ENCODE results near the gene ZP1. TPM values are rescaled to one million over a fixed set of nuclear protein-coding genes. Genes with fewer than 3 reads are reported as not detected.

Gene ZP1
- total and polyA plus RNA-seq, 4 donors = not detected

DNA sequence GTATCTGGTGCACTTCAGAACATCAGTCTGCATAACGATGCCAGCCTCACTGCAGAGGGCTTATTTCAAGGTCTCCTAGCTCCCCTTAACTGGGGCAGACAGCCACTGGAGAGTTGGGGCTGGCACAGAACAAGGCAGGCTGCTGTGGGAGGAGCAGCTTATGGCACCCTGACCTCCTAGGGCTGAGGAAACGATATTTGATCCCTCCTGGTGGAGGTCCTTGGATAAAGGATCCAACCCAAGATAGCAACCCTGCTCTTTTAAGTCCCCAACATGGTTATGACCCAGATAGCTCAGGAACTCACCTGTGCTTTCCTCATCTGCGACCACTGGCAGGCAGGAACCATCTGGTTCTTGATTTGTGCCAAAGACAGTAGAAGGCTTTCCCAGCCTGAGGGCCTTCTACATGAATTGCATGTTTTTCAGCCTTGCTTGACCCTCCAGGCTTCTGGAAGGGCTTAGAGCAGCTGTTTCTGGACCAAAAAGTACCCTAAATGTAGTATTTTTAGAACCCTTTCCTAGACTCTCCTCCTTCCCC is 49.4 kb downstream of the ZP1 start:
- Histone ChIP-seq H3K4me1 (ENCODE audit: control insufficient read depth in 4 of 4, insufficient read depth in 4 of 4, low read length in 3 of 4) (peaks cover 6 to 23% (median 12%) of the 10 kb centered on the region in 4 donors), H3K27ac (ENCODE audit: low read depth in 1 of 2, low read length in 2 of 2) (no peak overlapping the region)

DNA sequence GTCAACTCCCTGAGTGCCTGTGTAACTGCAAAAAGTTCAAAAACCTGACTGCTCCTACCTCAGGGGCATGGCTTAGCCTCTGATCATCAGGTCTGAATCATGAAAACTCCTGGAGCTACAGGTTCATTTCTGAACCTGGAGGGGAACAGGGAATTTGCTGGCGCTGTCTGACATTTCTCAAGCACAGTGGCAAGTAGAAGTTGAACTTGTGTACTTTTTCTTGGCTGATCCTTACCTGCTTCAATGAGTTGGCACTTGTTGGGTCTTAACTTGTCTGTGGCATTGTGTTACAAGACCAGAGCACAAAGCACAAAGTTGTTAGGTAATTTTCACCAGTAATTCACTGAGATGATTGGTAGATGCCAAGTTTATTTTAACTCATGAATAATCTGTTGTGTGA is 49.9 kb downstream of the ZP1 start:
- 97% methylated on average over 1 of the region's 1 CpG for WGBS
- Histone ChIP-seq H3K9me3 (ENCODE audit: control insufficient read depth in 4 of 4, low read length in 3 of 4) (no peaks in the 10 kb centered on the region), H3K27me3 (ENCODE audit: control insufficient read depth in 4 of 4, insufficient read depth in 4 of 4, low read length in 3 of 4) (no peaks in the 10 kb centered on the region), H3K4me3 (ENCODE audit: low read depth in 1 of 3, low read length in 3 of 3) (no peak overlapping the region), H3K4me1 (ENCODE audit: control insufficient read depth in 4 of 4, insufficient read depth in 4 of 4, low read length in 3 of 4) (peaks cover 6 to 23% (median 12%) of the 10 kb centered on the region in 4 donors), H3K36me3 (ENCODE audit: control insufficient read depth in 4 of 4, insufficient read depth in 3 of 4, low read depth in 1 of 4, low read length in 3 of 4) (peaks cover 8 to 25% (median 17%) of the 10 kb centered on the region in 4 donors), H3K9ac (ENCODE audit: low read depth in 1 of 2, low read length in 2 of 2) (no peak overlapping the region), H3K27ac (ENCODE audit: low read depth in 1 of 2, low read length in 2 of 2) (no peak overlapping the region)
- no peak for TF ChIP-seq FOXA1 (IDR thresholded peaks at IDR 0.05)
- TF ChIP-seq FOXA2 (IDR thresholded peaks at IDR 0.05) = no peak
- TF ChIP-seq, protein P1, sequence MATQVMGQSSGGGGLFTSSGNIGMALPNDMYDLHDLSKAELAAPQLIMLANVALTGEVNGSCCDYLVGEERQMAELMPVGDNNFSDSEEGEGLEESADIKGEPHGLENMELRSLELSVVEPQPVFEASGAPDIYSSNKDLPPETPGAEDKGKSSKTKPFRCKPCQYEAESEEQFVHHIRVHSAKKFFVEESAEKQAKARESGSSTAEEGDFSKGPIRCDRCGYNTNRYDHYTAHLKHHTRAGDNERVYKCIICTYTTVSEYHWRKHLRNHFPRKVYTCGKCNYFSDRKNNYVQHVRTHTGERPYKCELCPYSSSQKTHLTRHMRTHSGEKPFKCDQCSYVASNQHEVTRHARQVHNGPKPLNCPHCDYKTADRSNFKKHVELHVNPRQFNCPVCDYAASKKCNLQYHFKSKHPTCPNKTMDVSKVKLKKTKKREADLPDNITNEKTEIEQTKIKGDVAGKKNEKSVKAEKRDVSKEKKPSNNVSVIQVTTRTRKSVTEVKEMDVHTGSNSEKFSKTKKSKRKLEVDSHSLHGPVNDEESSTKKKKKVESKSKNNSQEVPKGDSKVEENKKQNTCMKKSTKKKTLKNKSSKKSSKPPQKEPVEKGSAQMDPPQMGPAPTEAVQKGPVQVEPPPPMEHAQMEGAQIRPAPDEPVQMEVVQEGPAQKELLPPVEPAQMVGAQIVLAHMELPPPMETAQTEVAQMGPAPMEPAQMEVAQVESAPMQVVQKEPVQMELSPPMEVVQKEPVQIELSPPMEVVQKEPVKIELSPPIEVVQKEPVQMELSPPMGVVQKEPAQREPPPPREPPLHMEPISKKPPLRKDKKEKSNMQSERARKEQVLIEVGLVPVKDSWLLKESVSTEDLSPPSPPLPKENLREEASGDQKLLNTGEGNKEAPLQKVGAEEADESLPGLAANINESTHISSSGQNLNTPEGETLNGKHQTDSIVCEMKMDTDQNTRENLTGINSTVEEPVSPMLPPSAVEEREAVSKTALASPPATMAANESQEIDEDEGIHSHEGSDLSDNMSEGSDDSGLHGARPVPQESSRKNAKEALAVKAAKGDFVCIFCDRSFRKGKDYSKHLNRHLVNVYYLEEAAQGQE (IDR thresholded peaks at IDR 0.05) = no peak
- TF ChIP-seq JUND (IDR thresholded peaks at IDR 0.05) = no peak
- TF ChIP-seq, protein P2, sequence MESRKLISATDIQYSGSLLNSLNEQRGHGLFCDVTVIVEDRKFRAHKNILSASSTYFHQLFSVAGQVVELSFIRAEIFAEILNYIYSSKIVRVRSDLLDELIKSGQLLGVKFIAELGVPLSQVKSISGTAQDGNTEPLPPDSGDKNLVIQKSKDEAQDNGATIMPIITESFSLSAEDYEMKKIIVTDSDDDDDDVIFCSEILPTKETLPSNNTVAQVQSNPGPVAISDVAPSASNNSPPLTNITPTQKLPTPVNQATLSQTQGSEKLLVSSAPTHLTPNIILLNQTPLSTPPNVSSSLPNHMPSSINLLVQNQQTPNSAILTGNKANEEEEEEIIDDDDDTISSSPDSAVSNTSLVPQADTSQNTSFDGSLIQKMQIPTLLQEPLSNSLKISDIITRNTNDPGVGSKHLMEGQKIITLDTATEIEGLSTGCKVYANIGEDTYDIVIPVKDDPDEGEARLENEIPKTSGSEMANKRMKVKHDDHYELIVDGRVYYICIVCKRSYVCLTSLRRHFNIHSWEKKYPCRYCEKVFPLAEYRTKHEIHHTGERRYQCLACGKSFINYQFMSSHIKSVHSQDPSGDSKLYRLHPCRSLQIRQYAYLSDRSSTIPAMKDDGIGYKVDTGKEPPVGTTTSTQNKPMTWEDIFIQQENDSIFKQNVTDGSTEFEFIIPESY (IDR thresholded peaks at IDR 0.05) = no peak
- no peak for TF ChIP-seq RXRA (IDR thresholded peaks at IDR 0.05)
- TF ChIP-seq HNF4G (IDR thresholded peaks at IDR 0.05) = no peak
- no peak for TF ChIP-seq GABPA (IDR thresholded peaks at IDR 0.05 in 1 of 2, conservative IDR thresholded peaks at IDR 0.05 in 1 of 2)
- TF ChIP-seq HNF4A (conservative IDR thresholded peaks at IDR 0.05) = no peak
- TF ChIP-seq, protein P3, sequence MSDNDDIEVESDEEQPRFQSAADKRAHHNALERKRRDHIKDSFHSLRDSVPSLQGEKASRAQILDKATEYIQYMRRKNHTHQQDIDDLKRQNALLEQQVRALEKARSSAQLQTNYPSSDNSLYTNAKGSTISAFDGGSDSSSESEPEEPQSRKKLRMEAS (IDR thresholded peaks at IDR 0.05) = no peak
- no peak for TF ChIP-seq TAF1 (conservative IDR thresholded peaks at IDR 0.05)
- no peak for TF ChIP-seq EGR1 (IDR thresholded peaks at IDR 0.05; ENCODE audit: low read depth in 2 of 2)
- no peak for TF ChIP-seq RAD21 (IDR thresholded peaks at IDR 0.05)
- TF ChIP-seq NR2F2 (IDR thresholded peaks at IDR 0.05) = no peak
- TF ChIP-seq, protein P4, sequence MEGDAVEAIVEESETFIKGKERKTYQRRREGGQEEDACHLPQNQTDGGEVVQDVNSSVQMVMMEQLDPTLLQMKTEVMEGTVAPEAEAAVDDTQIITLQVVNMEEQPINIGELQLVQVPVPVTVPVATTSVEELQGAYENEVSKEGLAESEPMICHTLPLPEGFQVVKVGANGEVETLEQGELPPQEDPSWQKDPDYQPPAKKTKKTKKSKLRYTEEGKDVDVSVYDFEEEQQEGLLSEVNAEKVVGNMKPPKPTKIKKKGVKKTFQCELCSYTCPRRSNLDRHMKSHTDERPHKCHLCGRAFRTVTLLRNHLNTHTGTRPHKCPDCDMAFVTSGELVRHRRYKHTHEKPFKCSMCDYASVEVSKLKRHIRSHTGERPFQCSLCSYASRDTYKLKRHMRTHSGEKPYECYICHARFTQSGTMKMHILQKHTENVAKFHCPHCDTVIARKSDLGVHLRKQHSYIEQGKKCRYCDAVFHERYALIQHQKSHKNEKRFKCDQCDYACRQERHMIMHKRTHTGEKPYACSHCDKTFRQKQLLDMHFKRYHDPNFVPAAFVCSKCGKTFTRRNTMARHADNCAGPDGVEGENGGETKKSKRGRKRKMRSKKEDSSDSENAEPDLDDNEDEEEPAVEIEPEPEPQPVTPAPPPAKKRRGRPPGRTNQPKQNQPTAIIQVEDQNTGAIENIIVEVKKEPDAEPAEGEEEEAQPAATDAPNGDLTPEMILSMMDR (IDR thresholded peaks at IDR 0.05; ENCODE audit: low read depth, low read length, missing input control) = no peak
- no peak for TF ChIP-seq YY1 (IDR thresholded peaks at IDR 0.05)
- TF ChIP-seq, protein P5, sequence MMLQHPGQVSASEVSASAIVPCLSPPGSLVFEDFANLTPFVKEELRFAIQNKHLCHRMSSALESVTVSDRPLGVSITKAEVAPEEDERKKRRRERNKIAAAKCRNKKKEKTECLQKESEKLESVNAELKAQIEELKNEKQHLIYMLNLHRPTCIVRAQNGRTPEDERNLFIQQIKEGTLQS (IDR thresholded peaks at IDR 0.05) = no peak
- TF ChIP-seq SP1 (IDR thresholded peaks at IDR 0.05) = no peak
- no peak for DNase-seq (ENCODE audit: low spot score)

More for the DNA sequence above, 49.4 kb downstream of the ZP1 start:
- TF ChIP-seq TAF1 (conservative IDR thresholded peaks at IDR 0.05) (no peak), FOXA2 (IDR thresholded peaks at IDR 0.05) (no peak), RAD21 (IDR thresholded peaks at IDR 0.05) (no peak), SP1 (IDR thresholded peaks at IDR 0.05) (no peak), HNF4A (conservative IDR thresholded peaks at IDR 0.05) (no peak), YY1 (IDR thresholded peaks at IDR 0.05) (no peak), NR2F2 (IDR thresholded peaks at IDR 0.05) (no peak)
- TF ChIP-seq, protein P3 (IDR thresholded peaks at IDR 0.05) = no peak
- TF ChIP-seq, protein P5 (IDR thresholded peaks at IDR 0.05) = no peak
- TF ChIP-seq, protein P4 (IDR thresholded peaks at IDR 0.05; ENCODE audit: low read depth, low read length, missing input control) = no peak
- Histone ChIP-seq H3K9ac (ENCODE audit: low read depth in 1 of 2, low read length in 2 of 2) (no peak overlapping the region), H3K4me3 (ENCODE audit: low read depth in 1 of 3, low read length in 3 of 3) (no peak overlapping the region), H3K27me3 (ENCODE audit: control insufficient read depth in 4 of 4, insufficient read depth in 4 of 4, low read length in 3 of 4) (no peaks in the 10 kb centered on the region), H3K9me3 (ENCODE audit: control insufficient read depth in 4 of 4, low read length in 3 of 4) (no peaks in the 10 kb centered on the region), H3K36me3 (ENCODE audit: control insufficient read depth in 4 of 4, insufficient read depth in 3 of 4, low read depth in 1 of 4, low read length in 3 of 4) (peaks cover 7 to 20% (median 16%) of the 10 kb centered on the region in 4 donors)
- 86% methylated on average over 3 of the region's 3 CpGs for WGBS
- no peak for DNase-seq (ENCODE audit: low spot score)

Data from liver (tissue), 9 donors.